Keratinocyte (primary cell): Measurements from ENCODE around the gene ODAM. TPM values are rescaled to one million over a fixed set of nuclear protein-coding genes. Genes with fewer than 3 reads are reported as not detected.

Experiments used
- DNase-seq: peaks from one replicate; pipeline ENCODE4 v3.0.0-alpha.2; 2011; ENCODE audit warnings: low read depth, missing footprints, low spot score
- FAIRE-seq: peaks from 2 replicates; lab custom pipeline; 2011; peaks lifted over from hg19 to GRCh38; lab: Jason Lieb, UNC
- H2AFZ ChIP-seq: 2 replicates; pipeline ENCODE4 v1.6.0; 2012; ENCODE audit warnings: low read length, control low read depth, inconsistent platforms; ENCODE audit not compliant: control insufficient read depth
- H3K27ac ChIP-seq: 2 replicates; pipeline ENCODE4 v1.5.1; 2011; ENCODE audit warnings: low read length; ENCODE audit not compliant: control insufficient read depth, insufficient read depth
- H3K27me3 ChIP-seq: 3 replicates; pipeline ENCODE4 v1.6.0; 2011; ENCODE audit warnings: low read length; ENCODE audit not compliant: control insufficient read depth, insufficient read depth; ENCODE audit errors: extremely low read depth
- H3K36me3 ChIP-seq, 2 experiments: 2 replicates in 1 of 2; 3 replicates in 1 of 2; pipeline ENCODE4 v1.5.1; 2011; ENCODE audit warnings: low read length in 2 of 2, mild to moderate bottlenecking in 1 of 2; ENCODE audit not compliant: control insufficient read depth in 2 of 2, insufficient read depth in 2 of 2; ENCODE audit errors: extremely low read depth in 1 of 2
- H3K4me1 ChIP-seq: 3 replicates; pipeline ENCODE4 v1.5.1; 2011; ENCODE audit warnings: low read length; ENCODE audit not compliant: control insufficient read depth, insufficient read depth; ENCODE audit errors: extremely low read depth
- H3K4me2 ChIP-seq: 3 replicates; pipeline ENCODE4 v1.6.0; 2011; ENCODE audit warnings: low read depth, low read length; ENCODE audit not compliant: control insufficient read depth, insufficient read depth; ENCODE audit errors: extremely low read depth
- H3K4me3 ChIP-seq, 3 experiments: fragments of 200-600 bp in 1 of 3; sonication (generic) in 1 of 3; 2 replicates in 2 of 3; 3 replicates in 1 of 3; pipeline ENCODE4 v1.5.1; 2011 to 2016; ENCODE audit warnings: low read length in 3 of 3, mild to moderate bottlenecking in 3 of 3, control low read depth in 2 of 3, inconsistent platforms in 1 of 3, low read depth in 1 of 3, mixed read lengths in 1 of 3, mixed run types in 1 of 3, moderate library complexity in 1 of 3; ENCODE audit not compliant: control insufficient read depth in 2 of 3, insufficient read depth in 2 of 3; ENCODE audit errors: extremely low read depth in 1 of 3
- H3K79me2 ChIP-seq: 2 replicates; pipeline ENCODE4 v1.6.0; 2012; ENCODE audit warnings: low read length; ENCODE audit not compliant: control insufficient read depth, insufficient read depth
- H3K9ac ChIP-seq: 3 replicates; pipeline ENCODE4 v1.6.0; 2011; ENCODE audit warnings: low read length; ENCODE audit not compliant: control insufficient read depth, insufficient read depth; ENCODE audit errors: extremely low read depth
- H3K9me1 ChIP-seq: 3 replicates; pipeline ENCODE4 v1.6.0; 2011; ENCODE audit warnings: low read length; ENCODE audit not compliant: control insufficient read depth, insufficient read depth; ENCODE audit errors: extremely low read depth
- H3K9me3 ChIP-seq: 2 replicates; pipeline ENCODE4 v1.5.1; 2012; ENCODE audit warnings: low read depth, low read length; ENCODE audit not compliant: control insufficient read depth
- H4K20me1 ChIP-seq: 3 replicates; pipeline ENCODE4 v1.6.0; 2011; ENCODE audit warnings: low read length; ENCODE audit not compliant: control insufficient read depth, insufficient read depth; ENCODE audit errors: extremely low read depth
- EZH2 ChIP-seq: IDR thresholded peaks from one replicate; pipeline ENCODE4 v1.6.1; 2012; ENCODE audit warnings: inconsistent platforms, mild to moderate bottlenecking, low read length, moderate library complexity
- dilution Hi-C: fragments of 300-500 bp; cut with MboI; formaldehyde crosslinking; loops from one replicate; pipeline ENCODE4 v1.7.0; 2020; ENCODE audit warnings: low sequenced_read_pairs; ENCODE audit not compliant: extremely low pct_ligation_motif_present
- polyA plus RNA-seq, 5 experiments: library from polyadenylated mRNA; depleted of rRNA in 3 of 5; stranded (reverse) in 3 of 5; stranded (forward) in 1 of 5; unstranded in 1 of 5; fragments of >200 nt; gene quantifications; 1 replicate in 1 of 5; 2 replicates in 3 of 5; 3 replicates in 1 of 5; pipeline versions ENCODE4 v1.2.1 to v1.2.3, GENCODE V29; 2011 to 2012; ENCODE audit warnings: missing spikeins in 2 of 5, low read depth in 1 of 5, low replicate concordance in 1 of 5
- TF ChIP-seq, protein P1 (sequence below), 3 experiments: IDR thresholded peaks in 1 of 3; conservative IDR thresholded peaks in 1 of 3; optimal IDR thresholded peaks in 1 of 3; 2 replicates in 2 of 3; 3 replicates in 1 of 3; pipeline versions ENCODE3 to v1.5.1; 2011; ENCODE audit warnings: low read length in 3 of 3, mild to moderate bottlenecking in 3 of 3, moderate library complexity in 2 of 3, control low read depth in 1 of 3, inconsistent platforms in 1 of 3; ENCODE audit not compliant: insufficient read depth in 2 of 3; ENCODE audit errors: extremely low read depth in 1 of 3

ODAM gene
- polyA plus RNA-seq, 1 donor (not counting 4 experiments of a cell fraction or from before 2014, with no cell fraction given), result not detected

DNA sequence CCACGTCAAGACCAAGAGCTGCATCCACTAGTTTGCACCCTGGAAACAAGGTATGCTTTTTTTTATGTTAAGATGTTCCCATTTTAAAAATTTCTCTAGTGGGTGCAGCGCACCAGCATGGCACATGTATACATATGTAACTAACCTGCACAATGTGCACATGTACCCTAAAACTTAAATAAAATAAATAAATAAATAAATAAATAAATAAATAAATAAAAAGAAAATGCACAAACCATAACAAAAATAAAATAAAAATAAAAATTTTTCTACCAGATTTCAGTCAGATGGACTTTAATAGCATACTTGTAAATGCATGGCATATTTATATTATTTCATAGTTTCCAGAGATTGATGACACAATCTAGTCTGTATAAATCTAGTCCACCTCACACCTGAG is 43.4 kb upstream of the ODAM start:
- Histone ChIP-seq H3K27ac (no peak overlapping the region), H3K36me3 (no peaks in the 10 kb centered on the region), H3K79me2 (no peaks in the 10 kb centered on the region), H3K9me1 (no peaks in the 10 kb centered on the region), H3K4me3 (no peak overlapping the region), H3K27me3 (no peaks in the 10 kb centered on the region), H3K9ac (no peak overlapping the region), H3K9me3 (no peaks in the 10 kb centered on the region), H4K20me1 (no peaks in the 10 kb centered on the region), H2AFZ (no peak overlapping the region), H3K4me1 (no peaks in the 10 kb centered on the region), H3K4me2 (no peak overlapping the region)
- no peak for FAIRE-seq
- TF ChIP-seq, protein P1, sequence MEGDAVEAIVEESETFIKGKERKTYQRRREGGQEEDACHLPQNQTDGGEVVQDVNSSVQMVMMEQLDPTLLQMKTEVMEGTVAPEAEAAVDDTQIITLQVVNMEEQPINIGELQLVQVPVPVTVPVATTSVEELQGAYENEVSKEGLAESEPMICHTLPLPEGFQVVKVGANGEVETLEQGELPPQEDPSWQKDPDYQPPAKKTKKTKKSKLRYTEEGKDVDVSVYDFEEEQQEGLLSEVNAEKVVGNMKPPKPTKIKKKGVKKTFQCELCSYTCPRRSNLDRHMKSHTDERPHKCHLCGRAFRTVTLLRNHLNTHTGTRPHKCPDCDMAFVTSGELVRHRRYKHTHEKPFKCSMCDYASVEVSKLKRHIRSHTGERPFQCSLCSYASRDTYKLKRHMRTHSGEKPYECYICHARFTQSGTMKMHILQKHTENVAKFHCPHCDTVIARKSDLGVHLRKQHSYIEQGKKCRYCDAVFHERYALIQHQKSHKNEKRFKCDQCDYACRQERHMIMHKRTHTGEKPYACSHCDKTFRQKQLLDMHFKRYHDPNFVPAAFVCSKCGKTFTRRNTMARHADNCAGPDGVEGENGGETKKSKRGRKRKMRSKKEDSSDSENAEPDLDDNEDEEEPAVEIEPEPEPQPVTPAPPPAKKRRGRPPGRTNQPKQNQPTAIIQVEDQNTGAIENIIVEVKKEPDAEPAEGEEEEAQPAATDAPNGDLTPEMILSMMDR (optimal IDR thresholded peaks at IDR 0.05 in 1 of 3, IDR thresholded peaks at IDR 0.05 in 1 of 3, conservative IDR thresholded peaks at IDR 0.05 in 1 of 3; ENCODE audit: extremely low read depth in 1 of 3, insufficient read depth in 2 of 3, low read length in 3 of 3), result no peak
- no peak for TF ChIP-seq EZH2
- DNase-seq, result no peak
- dilution Hi-C loops, result no loop called here

DNA sequence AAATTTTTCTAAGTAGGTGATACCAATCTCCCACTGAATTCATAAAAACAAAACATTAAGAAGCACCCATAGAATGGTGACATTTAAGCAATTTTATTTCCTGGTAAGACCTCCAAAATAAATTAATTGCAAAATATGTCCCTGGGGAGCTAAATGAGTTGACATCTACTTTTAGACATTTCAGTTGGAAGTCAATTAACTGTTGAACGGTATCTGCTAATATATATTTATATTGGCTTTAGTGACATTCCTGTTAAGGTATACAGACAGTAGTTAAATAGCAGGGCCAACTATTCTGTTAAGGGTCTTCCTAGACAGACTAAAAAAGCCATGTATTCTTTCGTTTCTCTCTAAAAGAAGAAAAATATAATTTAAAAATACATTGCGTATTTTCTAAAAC is 41.6 kb upstream of the ODAM start, which contains the start of gene PRR27:
TSS of gene PRR27 (plus strand) at position 301 of the 400 bp plus-strand sequence. CDS start 139 bp downstream, outside the sequence.
- Histone ChIP-seq H3K4me1 (no peaks in the 10 kb centered on the region), H4K20me1 (no peaks in the 10 kb centered on the region), H3K4me2 (no peak within 1 kb of the TSS), H2AFZ (no peak within 1 kb of the TSS), H3K9me1 (no peaks in the 10 kb centered on the region), H3K27me3 (no peaks in the 10 kb centered on the region), H3K27ac (no peak within 1 kb of the TSS), H3K36me3 (no peaks in the 10 kb centered on the region), H3K9me3 (no peaks in the 10 kb centered on the region), H3K4me3 (no peak within 1 kb of the TSS), H3K9ac (no peak within 1 kb of the TSS), H3K79me2 (no peaks in the 10 kb centered on the region)
- dilution Hi-C loops, result no loop called here
- DNase-seq (no peak), FAIRE-seq (no peak)
- TF ChIP-seq, protein P1 (optimal IDR thresholded peaks at IDR 0.05 in 1 of 3, IDR thresholded peaks at IDR 0.05 in 1 of 3, conservative IDR thresholded peaks at IDR 0.05 in 1 of 3; ENCODE audit: extremely low read depth in 1 of 3, insufficient read depth in 2 of 3, low read length in 3 of 3), result no peak
